ENCODE results near the gene DAAM1. TPM values are rescaled to one million over a fixed set of nuclear protein-coding genes. Genes with fewer than 3 reads are reported as not detected.

Gene DAAM1
- total RNA-seq, 1 donor = 5.9 TPM

DNA sequence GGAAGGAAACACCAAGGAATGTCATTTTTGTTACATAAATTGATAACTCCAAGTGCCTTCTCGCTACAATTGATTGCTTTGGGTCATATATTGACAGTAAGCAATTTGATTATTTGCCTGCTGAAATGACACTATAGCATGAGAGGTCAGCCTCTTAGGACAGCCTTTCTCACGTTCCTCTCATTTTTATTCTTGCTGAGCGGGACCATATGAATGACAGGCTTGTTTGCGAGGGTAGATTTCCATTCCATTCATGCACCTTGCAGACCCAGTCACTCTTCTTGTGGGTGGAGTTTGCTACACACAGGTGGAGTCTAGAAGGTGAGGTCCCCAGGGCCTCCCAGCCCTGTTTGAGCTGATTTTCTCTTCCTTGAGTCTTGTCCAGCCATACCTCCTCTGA lies 27.3 kb downstream of the DAAM1 start:
- no peak for DNase-seq (ENCODE audit: low read depth in 2 of 3, low spot score in 2 of 3)

GRCh38 chr14:59217011-59217410 lies 28.5 kb downstream of the DAAM1 start:
- DNase-seq (ENCODE audit: low read depth in 2 of 3, low spot score in 2 of 3) = no peak

- DNase-seq (ENCODE audit: low read depth in 2 of 3, low spot score in 2 of 3) = no peak
Observed at GRCh38 chr14:59221568-59221967, 33.1 kb downstream of the DAAM1 start.

DNA sequence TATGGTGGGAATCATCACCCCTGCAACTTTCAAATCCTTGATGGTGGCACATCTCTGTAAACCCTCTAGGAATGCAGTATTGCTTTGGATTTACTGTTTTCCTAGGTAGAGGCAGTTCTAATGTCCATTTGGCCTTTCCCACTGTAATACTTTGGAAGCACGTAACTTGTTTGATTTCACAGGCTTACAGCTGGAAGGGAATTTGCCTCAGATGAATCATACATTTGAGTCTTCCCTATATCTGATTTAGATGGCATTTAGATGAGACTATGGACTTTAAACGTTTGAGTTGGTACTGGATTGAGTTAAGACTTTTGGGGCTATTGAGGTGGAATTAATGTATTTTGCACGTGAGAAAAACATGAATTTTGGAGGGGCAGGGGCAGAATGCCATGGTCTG lies 35.9 kb downstream of the DAAM1 start:
- no peak for DNase-seq (ENCODE audit: low read depth in 2 of 3, low spot score in 2 of 3)

DNA sequence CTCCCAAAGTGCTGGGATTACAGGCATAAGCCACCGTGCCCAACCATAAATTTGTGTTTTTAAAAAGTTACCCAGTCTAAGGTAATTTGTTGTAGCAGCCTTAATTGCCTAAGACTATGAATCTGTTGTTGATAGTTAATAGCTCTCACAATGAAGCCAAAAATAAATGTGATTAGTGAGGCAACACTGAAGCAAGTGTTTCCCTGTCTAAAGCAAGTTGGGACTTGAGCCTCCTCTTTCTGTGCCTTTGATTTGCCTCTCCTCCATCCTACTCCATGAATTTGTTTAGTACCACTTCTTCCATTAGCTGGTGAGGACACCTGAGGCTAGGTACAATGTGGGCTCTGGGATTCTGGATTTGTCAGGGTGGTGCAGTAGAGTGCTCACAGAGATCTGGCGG lies 36.8 kb downstream of the DAAM1 start:
- no peak for DNase-seq (ENCODE audit: low read depth in 2 of 3, low spot score in 2 of 3)

DNA sequence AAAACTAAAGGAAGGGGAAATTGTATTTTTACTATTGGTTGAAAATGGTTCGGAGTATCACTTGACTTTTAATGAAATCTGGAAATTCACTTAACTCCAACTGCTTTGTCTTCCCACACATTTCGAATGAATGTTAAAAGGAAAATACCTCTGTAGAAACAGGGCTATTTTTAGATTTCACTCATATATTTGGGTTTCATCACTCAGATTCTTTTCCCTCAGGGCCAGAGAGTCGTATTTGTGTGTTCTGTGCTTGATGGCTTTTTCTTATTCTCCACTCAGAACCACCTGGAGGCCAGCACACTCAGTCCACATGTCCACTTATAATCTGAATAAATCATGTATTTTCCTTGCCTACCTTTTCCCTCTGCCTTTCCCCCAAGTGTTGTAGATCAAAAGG lies 40.0 kb downstream of the DAAM1 start:
- DNase-seq (ENCODE audit: low read depth in 2 of 3, low spot score in 2 of 3) = no peak

DNA sequence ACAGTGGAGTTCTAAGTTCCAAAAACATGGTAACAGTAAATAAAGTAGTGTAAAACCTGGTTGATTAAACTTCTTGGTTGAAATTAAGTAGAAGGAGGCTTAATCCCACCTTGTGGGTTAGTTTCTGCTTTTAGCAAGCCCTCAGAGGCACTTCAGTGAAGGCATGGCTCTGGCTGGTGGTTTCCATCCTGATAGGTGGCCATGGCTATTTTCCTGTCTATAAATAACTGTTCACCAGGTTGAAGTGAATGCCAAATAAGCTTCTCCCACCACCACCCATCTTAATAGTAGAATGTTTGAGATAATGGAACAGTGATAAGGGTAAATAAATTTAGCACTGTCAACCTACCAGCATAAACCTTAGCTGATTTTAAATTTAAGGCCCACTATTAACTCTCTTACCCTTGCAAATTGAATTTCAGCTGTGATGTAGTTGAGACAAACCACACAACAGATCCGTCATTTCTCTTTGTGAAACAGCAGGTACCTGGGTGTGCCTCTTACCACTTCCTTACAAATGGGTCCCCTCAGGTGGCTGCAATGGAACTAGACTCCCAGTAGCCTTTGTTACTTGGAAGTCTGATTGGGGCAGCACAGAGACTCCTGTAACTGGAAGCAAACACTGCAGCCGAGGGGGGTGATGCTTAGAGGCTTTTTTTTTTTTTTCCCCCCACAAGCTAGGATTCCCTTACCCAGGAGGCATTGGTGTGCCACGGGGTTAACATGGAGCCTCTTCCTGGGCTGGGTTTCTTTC lies 41.4 kb downstream of the DAAM1 start:
- no peak for DNase-seq (ENCODE audit: low read depth in 2 of 3, low spot score in 2 of 3)

GRCh38 chr14:59236195-59236594 lies 47.7 kb downstream of the DAAM1 start:
- no peak for DNase-seq (ENCODE audit: low read depth in 2 of 3, low spot score in 2 of 3)

- DNase-seq (ENCODE audit: low read depth in 2 of 3, low spot score in 2 of 3) = no peak
Observed at GRCh38 chr14:59238216-59238615, 49.7 kb downstream of the DAAM1 start.

GRCh38 chr14:59239022-59239421 lies 50.6 kb downstream of the DAAM1 start:
- DNase-seq (ENCODE audit: low read depth in 2 of 3, low spot score in 2 of 3) = no peak

DNA sequence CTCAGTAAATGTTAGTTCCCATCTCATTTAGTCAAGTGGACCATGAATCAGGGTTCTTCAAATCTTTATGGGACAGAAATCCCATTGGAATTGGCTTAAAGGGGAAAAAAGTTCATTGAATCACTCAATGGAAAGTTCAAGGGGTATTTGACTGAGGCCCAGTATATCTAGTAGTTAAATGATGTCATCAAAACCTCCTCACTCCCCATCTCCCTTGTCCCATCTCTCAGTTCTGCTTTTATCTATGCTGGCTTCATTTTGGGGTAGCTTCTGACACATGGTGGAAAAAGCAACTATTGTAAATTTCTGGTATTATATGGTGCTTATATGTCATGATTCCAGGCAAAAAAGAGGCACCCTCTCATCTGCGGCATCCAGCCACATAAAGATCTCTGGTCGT lies 51.9 kb downstream of the DAAM1 start:
- no peak for DNase-seq (ENCODE audit: low read depth in 2 of 3, low spot score in 2 of 3)

DNA sequence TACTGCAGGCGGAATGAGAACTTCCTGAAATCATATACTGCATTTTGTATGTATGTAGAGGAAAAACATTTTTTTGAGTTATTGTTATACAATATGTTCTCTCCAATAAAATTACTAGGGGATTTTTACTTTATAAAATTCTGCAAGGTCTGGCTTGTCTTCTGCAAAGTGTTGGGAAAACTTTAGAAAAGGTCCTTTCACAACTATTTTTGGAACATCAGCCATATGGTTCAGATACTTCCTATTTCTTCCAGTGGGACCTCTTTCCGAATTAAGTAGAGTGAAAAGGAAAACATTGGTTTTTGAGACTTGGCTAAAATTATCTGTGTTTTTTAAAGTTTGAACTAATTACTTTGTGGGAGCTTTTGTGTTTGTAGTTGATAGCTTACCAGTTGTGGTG lies 52.7 kb downstream of the DAAM1 start:
- DNase-seq (ENCODE audit: low read depth in 2 of 3, low spot score in 2 of 3) = peak in 2 of 3 donors; percentile 4 to 22

DNA sequence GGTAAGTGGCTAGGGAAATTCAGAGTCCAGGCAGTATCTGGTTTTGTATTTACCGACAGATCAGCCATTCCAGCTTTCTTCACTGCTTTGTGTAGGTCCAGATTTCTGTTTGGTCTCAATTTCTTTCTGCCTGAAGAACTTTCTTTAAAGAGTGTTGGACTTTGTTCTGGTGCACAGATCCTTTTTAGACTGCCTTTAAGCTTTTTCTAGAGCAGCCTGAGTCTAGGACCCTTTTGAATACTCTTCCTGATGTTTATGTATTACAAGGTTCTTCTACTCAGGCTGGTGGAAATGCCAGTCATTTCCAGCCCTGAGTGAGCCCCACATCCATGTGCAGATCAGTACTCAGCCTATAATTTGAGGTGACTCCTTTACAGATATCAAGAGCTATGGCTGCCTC lies 54.7 kb downstream of the DAAM1 start:
- DNase-seq (ENCODE audit: low read depth in 2 of 3, low spot score in 2 of 3) = no peak

GRCh38 chr14:59244581-59244980 lies 56.1 kb downstream of the DAAM1 start:
- no peak for DNase-seq (ENCODE audit: low read depth in 2 of 3, low spot score in 2 of 3)

GRCh38 chr14:59245809-59246295 lies 57.4 kb downstream of the DAAM1 start:
- no peak for DNase-seq (ENCODE audit: low read depth in 2 of 3, low spot score in 2 of 3)

DNA sequence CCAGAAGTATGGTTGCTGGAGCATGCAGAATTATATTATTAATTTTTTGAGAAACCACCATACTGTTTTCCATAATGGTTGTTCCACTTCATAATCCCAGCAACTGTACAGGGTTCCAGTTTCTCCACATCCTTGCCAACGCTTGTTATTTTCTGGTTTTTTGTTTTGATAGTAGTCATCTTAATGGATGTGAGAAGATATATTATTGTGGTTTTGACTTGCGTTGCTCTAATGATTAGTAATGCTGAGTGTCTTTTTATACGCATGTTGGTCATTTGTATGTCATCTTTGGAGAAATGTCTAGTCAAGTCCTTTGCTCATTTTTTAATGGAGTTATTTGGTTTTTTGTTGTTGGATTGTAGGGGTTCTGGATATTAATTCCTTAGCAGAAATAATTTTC lies 58.1 kb downstream of the DAAM1 start:
- DNase-seq (ENCODE audit: low read depth in 2 of 3, low spot score in 2 of 3) = no peak

GRCh38 chr14:59247801-59248584 lies 59.5 kb downstream of the DAAM1 start:
- DNase-seq (ENCODE audit: low read depth in 2 of 3, low spot score in 2 of 3) = no peak

GRCh38 chr14:59249029-59249428 lies 60.6 kb downstream of the DAAM1 start:
- no peak for DNase-seq (ENCODE audit: low read depth in 2 of 3, low spot score in 2 of 3)

DNA sequence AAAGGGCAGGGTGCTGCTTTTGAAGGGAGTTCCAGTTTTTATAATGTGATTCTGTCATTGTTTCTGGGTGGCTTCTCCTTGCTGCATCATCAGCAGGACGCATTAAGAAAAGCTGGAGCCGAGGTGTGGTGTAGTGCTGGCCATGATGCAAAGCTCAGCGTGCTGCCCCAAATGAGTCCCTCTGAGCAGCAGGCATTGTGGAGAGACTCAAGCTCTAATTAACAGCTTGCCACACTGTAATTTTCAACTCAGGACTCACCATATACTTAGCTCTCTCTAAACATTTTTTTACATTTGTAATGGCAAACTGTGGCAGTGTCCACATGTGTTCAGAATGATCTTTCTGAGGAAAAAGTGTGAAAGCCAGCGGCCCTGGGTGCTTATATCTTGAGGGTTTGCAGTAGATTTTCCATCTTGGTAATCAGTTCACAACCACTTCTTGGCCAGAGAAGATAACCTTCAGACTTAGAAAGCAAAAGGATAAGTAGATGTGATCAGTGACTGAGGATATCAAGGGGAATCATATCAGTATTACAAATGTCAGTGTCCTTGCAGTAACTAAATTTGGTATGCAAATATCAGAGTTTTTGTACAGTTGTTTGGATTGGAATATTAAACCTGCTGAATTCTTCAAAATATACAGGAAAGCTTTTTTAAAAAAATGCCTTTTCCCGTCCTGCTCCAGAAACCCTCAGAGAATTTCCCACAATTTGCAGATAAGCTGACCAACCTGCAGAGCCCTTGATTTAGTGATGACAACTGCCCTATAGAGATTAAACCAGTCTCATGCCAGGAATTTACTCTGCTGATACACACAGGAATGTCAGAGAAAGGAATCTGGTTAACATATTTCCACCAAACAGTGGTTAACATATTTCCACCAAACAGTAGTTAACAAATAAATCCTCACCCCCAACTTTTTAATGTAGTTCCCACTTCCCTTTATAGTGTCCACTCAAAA lies 63.6 kb downstream of the DAAM1 start:
- no peak for DNase-seq (ENCODE audit: low read depth in 2 of 3, low spot score in 2 of 3)

- peak in 1 of 3 donors; percentile 4 for DNase-seq (ENCODE audit: low read depth in 2 of 3, low spot score in 2 of 3)
Observed at GRCh38 chr14:59252772-59253500, 64.5 kb downstream of the DAAM1 start.
